Aorta (tissue), 5 donors: ENCODE data around the gene FAM8A1. TPM values are rescaled to one million over a fixed set of nuclear protein-coding genes. Genes with fewer than 3 reads are reported as not detected.

ENCODE experiments used
- ATAC-seq: fragments of 200-7000 bp; cut with Tn5 transposase; one replicate; pipeline ENCODE4 v1.9.1; 2022; ENCODE audit warnings: moderate library complexity; ENCODE audit not compliant: low FRiP score
- DNase-seq, 2 donors: peaks; one replicate each; pipeline ENCODE4 v3.0.0-alpha.2; 2020
- H3K27ac ChIP-seq, 2 donors: one replicate each; pipeline ENCODE4 v1.5.1; 2013; ENCODE audit warnings: low read length in 2 of 2, mild to moderate bottlenecking in 2 of 2, moderate library complexity in 2 of 2, control low read depth in 1 of 2, inconsistent platforms in 1 of 2, low read depth in 1 of 2
- H3K27me3 ChIP-seq, 2 donors: one replicate each; pipeline ENCODE4 v1.6.1; 2013; ENCODE audit warnings: control low read depth in 1 of 2, low read length in 1 of 2, mild to moderate bottlenecking in 1 of 2, moderate library complexity in 1 of 2; ENCODE audit not compliant: insufficient read depth in 2 of 2, control insufficient read depth in 1 of 2
- H3K36me3 ChIP-seq, 2 donors: one replicate each; pipeline ENCODE4 v1.6.1; 2013; ENCODE audit warnings: control low read depth in 1 of 2, low read length in 1 of 2, mild to moderate bottlenecking in 1 of 2; ENCODE audit not compliant: insufficient read depth in 2 of 2, control insufficient read depth in 1 of 2
- H3K4me1 ChIP-seq, 2 donors: one replicate each; pipeline ENCODE4 v1.6.1; 2013; ENCODE audit warnings: low read length in 2 of 2, control low read depth in 1 of 2, mild to moderate bottlenecking in 1 of 2, moderate library complexity in 1 of 2; ENCODE audit not compliant: insufficient read depth in 2 of 2, control insufficient read depth in 1 of 2
- H3K4me3 ChIP-seq, 2 donors: one replicate each; pipeline ENCODE4 v1.5.1; 2013; ENCODE audit warnings: low read length in 2 of 2, control low read depth in 1 of 2, mild to moderate bottlenecking in 1 of 2
- H3K9me3 ChIP-seq: one replicate; pipeline ENCODE4 v1.6.1; 2013; ENCODE audit warnings: mild to moderate bottlenecking, low read length; ENCODE audit not compliant: control insufficient read depth
- WGBS, 2 donors: extraction: QIAGEN DNeasy Blood & Tissue Kit; methylation state at CpG; one replicate each; pipeline ENCODE4 v1.1.7; 2013; 5-methylcytosine and 5-hydroxymethylcytosine counted together
- intact Hi-C, 2 donors: fragments of 100-400 bp; cut with DNase I; formaldehyde crosslinking; loops; one replicate each; pipeline versions ENCODE4 v1.14.2 to v1.15.0; 2022
- long read RNA-seq, 2 donors: library from polyadenylated mRNA; unstranded; transcript quantifications; one replicate each; pipeline ENCODE4 v2.0.0, GENCODE V29; 2020 to 2021
- polyA plus RNA-seq, 2 donors: library from polyadenylated mRNA; stranded (reverse); fragments of 200-250 nt; gene quantifications; one replicate each; pipeline ENCODE4 v1.2.3, GENCODE V29; 2013
- total RNA-seq, 2 donors: library from RNA; stranded (reverse); fragmentation: NEBNext Ultra II Directional; extraction: Animal tissue kit (Norgen Biotek cat#: 25700); gene quantifications; one replicate each; pipeline ENCODE4 v1.2.1, GENCODE V29; 2021
- donor health status: healthy with polysubstance abuse.
- donor health status: Bipolar disorder and iron deficiency.
- donor health status: DM: no; HTN: no; CAD: no.
- donor health status: DM: no; HTN: no; CAD: no.
- donor health status: DM: yes; HTN: yes; CAD: no.

The FAM8A1 gene, protein sequence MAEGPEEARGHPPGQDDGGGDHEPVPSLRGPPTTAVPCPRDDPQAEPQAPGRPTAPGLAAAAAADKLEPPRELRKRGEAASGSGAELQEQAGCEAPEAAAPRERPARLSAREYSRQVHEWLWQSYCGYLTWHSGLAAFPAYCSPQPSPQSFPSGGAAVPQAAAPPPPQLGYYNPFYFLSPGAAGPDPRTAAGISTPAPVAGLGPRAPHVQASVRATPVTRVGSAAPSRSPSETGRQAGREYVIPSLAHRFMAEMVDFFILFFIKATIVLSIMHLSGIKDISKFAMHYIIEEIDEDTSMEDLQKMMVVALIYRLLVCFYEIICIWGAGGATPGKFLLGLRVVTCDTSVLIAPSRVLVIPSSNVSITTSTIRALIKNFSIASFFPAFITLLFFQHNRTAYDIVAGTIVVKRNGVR
- total RNA-seq (10 to 100 TPM; 28.1 to 29.1 TPM), polyA plus RNA-seq (10 to 100 TPM; 12.3 to 26.2 TPM)
- long read RNA-seq, donor 1, full-length matches to known transcripts: 1 of 2 reads
- long read RNA-seq, donor 1, partial matches to known transcripts: 0 of 2 reads
- long read RNA-seq, donor 1, other reads (novel, unspliced or antisense): 1 of 2 reads
- long read RNA-seq, donor 2, full-length matches to known transcripts: 24 of 29 reads
- long read RNA-seq, donor 2, partial matches to known transcripts: 0 of 29 reads
- long read RNA-seq, donor 2, other reads (novel, unspliced or antisense): 5 of 29 reads

DNA sequence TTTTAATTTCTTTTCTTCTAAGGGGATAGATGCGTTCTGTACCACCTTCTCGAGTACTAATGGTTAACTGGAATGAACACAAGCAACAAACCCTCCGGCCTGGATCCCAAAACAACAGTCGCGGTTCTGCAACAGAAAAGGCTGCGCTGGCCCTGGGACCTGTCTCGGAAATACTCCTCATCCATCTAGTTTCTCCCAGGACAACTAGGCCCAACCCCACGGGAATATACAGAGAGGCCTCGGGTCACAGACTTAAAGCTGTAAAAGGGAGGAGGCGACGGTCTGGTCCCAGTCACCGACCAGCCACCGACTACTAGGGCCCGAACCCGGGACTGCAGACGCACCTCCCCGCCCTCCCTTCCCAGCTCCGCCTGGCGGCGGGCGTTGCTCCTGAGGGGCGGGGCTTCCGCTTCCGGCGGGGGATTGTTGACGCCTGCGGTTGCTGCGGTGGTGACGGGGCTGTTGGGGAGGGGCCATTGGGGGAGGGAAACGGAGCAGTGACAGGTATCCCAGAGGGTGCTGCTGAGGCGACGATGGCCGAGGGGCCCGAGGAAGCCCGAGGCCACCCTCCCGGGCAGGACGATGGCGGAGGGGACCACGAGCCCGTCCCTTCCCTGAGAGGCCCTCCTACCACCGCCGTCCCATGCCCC lies at the start of gene FAM8A1:
Gene FAM8A1, plus strand, starts transcription at position 426 of the 650 bp plus-strand sequence. Its CDS starts 108 bp downstream, at position 534.
- intact Hi-C loops: loop anchor here in 1 of 2 donors (1.0 kb wide), 1 partner anchor 106 kb away; the partner anchor contains the start of gene NUP153
- DNase-seq (peak; percentile 98 to 99), ATAC-seq (peak; percentile 98)
- H3K27ac ChIP-seq: peak within 1 kb of the TSS; percentile 82 to 91
- H3K9me3 ChIP-seq: no peaks in the 10 kb centered on the region
- peaks cover 0 to 4% of the 10 kb centered on the region in 2 donors for H3K4me1 ChIP-seq
- WGBS, 2 donors: 1% methylated on average over 40 to 42 of the region's 42 CpGs
- H3K27me3 ChIP-seq: no peaks in the 10 kb centered on the region
- H3K36me3 ChIP-seq: no peaks in the 10 kb centered on the region
- peak within 1 kb of the TSS; percentile 90 to 91 for H3K4me3 ChIP-seq

DNA sequence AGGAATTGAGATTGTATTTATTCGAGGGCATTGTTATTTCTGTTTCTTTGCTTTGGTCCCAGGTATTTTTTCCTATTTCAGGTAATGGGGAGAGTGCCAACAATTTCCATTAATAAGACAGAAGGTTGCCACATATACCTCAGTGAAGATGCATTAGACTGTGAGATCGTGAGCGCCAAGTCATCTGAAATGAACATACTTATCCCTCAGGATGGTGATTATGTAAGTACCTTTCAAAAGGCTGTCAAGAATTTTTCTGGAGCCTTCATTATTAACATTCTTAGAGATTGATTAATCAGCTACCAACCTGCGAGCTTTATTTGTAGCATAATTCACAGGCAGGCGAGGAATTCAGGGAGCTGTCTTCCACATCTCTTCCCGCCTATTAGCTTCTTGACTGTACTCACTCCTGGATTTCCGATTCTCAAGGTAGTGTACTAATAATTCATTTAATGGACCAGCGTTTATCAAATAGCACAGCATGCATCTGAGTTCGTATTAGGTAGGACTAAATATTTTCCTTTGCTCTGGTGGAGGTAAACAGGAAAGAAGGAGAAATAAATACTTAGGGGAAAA lies 48.6 kb upstream of the FAM8A1 start:
- WGBS, 2 donors: 93% methylated on average over 9 of the region's 9 CpGs
- no peaks in the 10 kb centered on the region for H3K9me3 ChIP-seq
- H3K27ac ChIP-seq: no peak overlapping the region
- DNase-seq (no peak), ATAC-seq (no peak)
- no peak overlapping the region for H3K4me3 ChIP-seq
- intact Hi-C loops: no loop called here
- peaks cover 4 to 7% of the 10 kb centered on the region in 2 donors for H3K36me3 ChIP-seq
- no peaks in the 10 kb centered on the region for H3K4me1 ChIP-seq
- H3K27me3 ChIP-seq: no peaks in the 10 kb centered on the region

DNA sequence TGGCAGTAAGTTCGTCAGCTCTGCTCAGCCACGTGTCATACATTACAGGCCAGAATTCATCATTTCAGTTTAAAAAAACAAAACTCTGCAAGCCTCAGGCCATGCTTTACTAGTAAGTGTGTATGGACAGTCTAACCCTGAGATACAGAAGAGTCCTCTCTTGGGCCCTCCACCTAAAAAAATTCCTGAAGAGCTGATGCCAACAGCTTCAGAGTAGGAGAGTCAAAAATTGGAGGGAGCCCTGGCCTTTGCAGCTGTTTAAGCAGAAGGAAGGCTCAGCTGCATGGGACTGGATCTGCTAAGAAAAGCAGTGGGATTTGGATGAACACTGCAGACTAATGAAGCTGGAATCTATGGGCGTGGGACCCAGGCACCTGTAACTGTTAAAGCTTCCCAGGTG lies 47.2 kb upstream of the FAM8A1 start:
- ATAC-seq (no peak), DNase-seq (no peak)
- H3K27me3 ChIP-seq: no peaks in the 10 kb centered on the region
- 74 to 76% methylated on average over 3 of the region's 3 CpGs for WGBS, 2 donors
- no peaks in the 10 kb centered on the region for H3K9me3 ChIP-seq
- no peak overlapping the region for H3K4me3 ChIP-seq
- peaks cover 4 to 7% of the 10 kb centered on the region in 2 donors for H3K36me3 ChIP-seq
- H3K27ac ChIP-seq: no peak overlapping the region
- no peaks in the 10 kb centered on the region for H3K4me1 ChIP-seq
- intact Hi-C loops: no loop called here

DNA sequence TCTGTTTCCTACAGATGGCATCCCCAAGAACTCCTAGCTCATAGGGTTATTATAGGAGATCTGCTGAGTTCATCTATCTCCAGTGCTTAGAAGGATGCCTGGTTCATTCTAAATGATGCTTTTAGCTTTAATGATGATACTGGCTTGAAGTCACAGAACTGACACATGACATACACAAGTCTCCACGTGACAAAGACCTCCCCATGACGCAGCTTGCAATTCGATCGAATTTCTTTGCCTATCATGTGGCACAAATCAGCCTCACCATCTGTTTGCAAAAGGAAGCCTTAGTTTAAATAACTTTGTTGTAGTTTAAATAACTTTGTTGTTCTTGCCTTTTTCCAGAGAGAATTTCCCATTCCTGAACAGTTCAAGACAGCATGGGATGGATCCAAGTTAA lies 44.1 kb upstream of the FAM8A1 start:
- no peak for ATAC-seq
- Histone ChIP-seq H3K9me3 (no peaks in the 10 kb centered on the region), H3K27me3 (no peaks in the 10 kb centered on the region), H3K27ac (no peak overlapping the region), H3K4me1 (no peaks in the 10 kb centered on the region), H3K4me3 (no peak overlapping the region), H3K36me3 (peaks cover 4 to 7% of the 10 kb centered on the region in 2 donors)
- no peak for DNase-seq
- WGBS, 2 donors: 84 to 86% methylated on average over 4 of the region's 4 CpGs
- intact Hi-C loops: no loop called here

DNA sequence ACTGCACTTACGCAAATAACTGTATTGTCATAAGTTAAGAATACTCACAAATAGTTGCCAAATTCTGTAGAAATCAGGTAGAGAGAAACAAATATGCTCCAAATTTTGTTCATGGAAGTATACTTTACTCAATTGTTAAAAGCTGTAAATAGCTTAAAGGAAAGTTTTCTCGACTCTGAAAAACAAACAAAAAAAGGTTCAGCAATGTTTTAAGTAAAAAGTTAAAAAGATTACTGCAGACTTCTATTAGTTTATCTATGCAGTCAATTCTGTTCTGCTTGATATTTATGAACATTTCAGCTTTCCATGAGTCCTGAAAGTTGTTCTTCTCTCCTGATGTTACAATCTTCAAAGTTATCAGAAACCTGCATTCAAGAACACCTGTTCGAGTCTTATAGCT lies 37.5 kb upstream of the FAM8A1 start:
- Histone ChIP-seq H3K27me3 (no peaks in the 10 kb centered on the region), H3K9me3 (no peaks in the 10 kb centered on the region), H3K27ac (no peak overlapping the region), H3K4me3 (no peak overlapping the region), H3K4me1 (no peaks in the 10 kb centered on the region), H3K36me3 (no peaks in the 10 kb centered on the region)
- intact Hi-C loops: no loop called here
- no peak for DNase-seq
- 76 to 79% methylated on average over 3 of the region's 3 CpGs for WGBS, 2 donors
- no peak for ATAC-seq

DNA sequence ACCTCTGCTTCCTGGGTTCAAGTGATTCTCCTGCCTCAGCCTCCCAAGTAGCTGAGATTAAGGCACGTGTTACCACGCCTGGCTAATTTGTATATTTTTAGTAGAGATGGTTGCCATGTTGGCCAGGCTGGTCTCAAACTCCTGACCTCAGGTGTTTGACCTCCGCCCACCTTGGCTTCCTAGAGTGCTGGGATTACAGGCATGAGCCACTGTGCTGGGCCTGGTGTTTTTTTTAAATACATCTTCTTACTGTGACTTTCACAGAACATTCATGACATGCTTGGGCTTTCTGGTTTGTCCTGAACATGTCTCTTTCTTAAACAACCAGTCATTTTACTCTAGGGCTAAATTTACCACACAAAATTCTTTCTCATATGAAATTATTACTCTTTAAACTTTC lies 34.7 kb upstream of the FAM8A1 start:
- Histone ChIP-seq H3K4me1 (no peaks in the 10 kb centered on the region), H3K4me3 (no peak overlapping the region), H3K36me3 (no peaks in the 10 kb centered on the region), H3K9me3 (no peaks in the 10 kb centered on the region), H3K27ac (no peak overlapping the region), H3K27me3 (no peaks in the 10 kb centered on the region)
- DNase-seq (no peak), ATAC-seq (no peak)
- intact Hi-C loops: no loop called here
- WGBS, 2 donors: 91 to 95% methylated on average over 3 of the region's 3 CpGs

DNA sequence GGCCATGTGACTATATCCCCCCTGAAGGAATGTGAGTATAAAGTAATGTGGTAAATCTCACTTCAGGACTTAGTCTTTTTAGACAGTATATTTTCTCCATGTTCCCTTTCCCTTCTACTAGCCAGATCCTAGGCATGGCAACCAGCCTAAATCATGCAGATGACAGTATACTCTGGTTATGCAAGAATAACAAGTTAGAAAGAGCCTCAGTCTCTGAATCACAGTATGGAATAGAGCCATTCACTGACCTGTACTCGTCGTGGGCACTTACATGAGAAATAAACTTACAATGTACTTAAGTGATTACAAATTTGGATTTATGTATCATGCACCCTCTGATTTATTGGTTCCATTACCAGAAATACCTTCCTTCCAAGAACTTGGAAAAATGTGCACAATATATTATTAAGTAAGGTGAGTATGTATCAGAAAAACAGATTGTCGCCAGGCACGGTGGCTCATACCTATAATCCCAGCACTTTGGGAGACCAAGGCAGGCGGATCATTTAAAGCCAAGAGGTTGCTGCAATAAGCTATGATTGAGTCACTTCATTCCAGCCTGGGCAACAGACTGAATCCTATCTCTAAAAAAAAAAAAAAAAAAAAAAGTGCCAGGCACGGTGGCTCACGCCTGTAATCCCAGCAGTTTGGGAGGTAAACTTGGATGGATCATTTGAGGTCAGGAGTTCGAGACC lies 25.1 kb upstream of the FAM8A1 start:
- no peak for ATAC-seq

DNA sequence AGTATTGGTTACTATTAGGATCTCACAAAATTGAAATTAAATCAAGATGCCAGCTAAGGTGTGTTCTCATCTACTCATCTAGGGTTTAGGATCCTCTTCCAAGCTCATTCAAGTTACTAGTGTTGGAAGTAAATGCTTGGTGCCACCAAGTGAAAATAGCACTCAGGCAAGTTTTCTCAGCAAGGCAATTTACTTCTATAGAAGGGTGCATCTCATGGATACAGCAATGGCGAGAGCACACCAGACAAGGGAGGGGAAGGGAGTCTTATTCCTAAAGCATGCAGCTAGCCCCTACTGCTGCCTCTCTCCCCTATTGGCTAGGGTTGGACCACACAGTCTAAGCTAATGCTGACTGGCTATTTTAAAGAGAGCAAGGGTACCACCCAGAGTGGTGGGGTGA lies 23.0 kb upstream of the FAM8A1 start:
- peaks cover 1% of the 10 kb centered on the region for H3K9me3 ChIP-seq
- 93 to 100% methylated on average over 1 of the region's 1 CpG for WGBS, 2 donors
- intact Hi-C loops: loop anchor here in 1 of 2 donors (10.0 kb wide), 1 partner anchor 102 kb away; no protein-coding TSS in a partner anchor

More for the DNA sequence above, 25.1 kb upstream of the FAM8A1 start:
- DNase-seq: no peak
- Histone ChIP-seq H3K27me3 (no peaks in the 10 kb centered on the region), H3K4me1 (no peaks in the 10 kb centered on the region), H3K9me3 (peaks cover 1% of the 10 kb centered on the region), H3K4me3 (no peak overlapping the region), H3K36me3 (no peaks in the 10 kb centered on the region), H3K27ac (no peak overlapping the region)
- intact Hi-C loops: loop anchor here in 1 of 2 donors (10.0 kb wide), 1 partner anchor 100 kb away; no protein-coding TSS in a partner anchor
- WGBS, 2 donors: 64 to 69% methylated on average over 7 to 8 of the region's 8 CpGs

More for the DNA sequence above, 23.0 kb upstream of the FAM8A1 start:
- Histone ChIP-seq H3K4me3 (no peak overlapping the region), H3K27me3 (no peaks in the 10 kb centered on the region), H3K36me3 (no peaks in the 10 kb centered on the region), H3K27ac (no peak overlapping the region), H3K4me1 (no peaks in the 10 kb centered on the region)
- DNase-seq: no peak
- ATAC-seq: no peak
